ENCODE results near the gene ADAMTSL2.

DNA sequence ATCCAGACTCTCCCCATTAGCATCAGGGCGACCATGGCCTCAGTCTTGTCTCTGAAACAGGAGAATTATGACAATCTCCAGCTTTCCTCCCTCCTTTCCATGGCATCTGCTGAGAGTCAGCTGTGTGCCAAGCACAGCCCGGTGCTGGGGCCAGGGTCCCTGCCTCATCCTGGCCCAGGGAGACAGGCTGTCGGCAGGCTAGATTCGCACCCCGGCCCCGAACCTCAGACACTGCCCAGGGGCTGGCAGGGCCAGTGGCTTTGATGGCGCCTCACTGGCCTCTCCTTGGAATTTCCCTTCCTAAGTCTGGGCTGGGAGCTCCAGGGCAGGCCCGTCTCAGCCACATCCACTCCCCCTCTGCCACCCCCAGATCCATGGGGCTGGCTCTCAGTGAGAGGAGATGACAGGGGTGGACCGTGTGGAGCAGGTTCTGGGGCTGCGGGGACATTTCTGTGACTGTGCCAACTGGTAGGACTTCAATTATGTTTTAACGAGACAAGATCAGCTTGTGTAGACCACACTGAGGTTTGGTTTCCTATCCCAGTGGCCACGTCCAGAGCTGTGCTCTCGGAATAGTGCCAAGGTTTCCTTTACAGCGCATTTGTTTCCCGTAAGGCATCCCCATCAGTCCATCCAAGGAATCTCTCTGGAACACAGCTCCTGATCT lies 59.2 kb downstream of the ADAMTSL2 start:
- TF ChIP-seq, protein P1, sequence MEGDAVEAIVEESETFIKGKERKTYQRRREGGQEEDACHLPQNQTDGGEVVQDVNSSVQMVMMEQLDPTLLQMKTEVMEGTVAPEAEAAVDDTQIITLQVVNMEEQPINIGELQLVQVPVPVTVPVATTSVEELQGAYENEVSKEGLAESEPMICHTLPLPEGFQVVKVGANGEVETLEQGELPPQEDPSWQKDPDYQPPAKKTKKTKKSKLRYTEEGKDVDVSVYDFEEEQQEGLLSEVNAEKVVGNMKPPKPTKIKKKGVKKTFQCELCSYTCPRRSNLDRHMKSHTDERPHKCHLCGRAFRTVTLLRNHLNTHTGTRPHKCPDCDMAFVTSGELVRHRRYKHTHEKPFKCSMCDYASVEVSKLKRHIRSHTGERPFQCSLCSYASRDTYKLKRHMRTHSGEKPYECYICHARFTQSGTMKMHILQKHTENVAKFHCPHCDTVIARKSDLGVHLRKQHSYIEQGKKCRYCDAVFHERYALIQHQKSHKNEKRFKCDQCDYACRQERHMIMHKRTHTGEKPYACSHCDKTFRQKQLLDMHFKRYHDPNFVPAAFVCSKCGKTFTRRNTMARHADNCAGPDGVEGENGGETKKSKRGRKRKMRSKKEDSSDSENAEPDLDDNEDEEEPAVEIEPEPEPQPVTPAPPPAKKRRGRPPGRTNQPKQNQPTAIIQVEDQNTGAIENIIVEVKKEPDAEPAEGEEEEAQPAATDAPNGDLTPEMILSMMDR (IDR thresholded peaks at IDR 0.05): no peak
- TF ChIP-seq POLR2A (IDR thresholded peaks at IDR 0.05) (no peak), EP300 (IDR thresholded peaks at IDR 0.05) (no peak)

Data from ovary (tissue), 3 donors.